Endodermal cell (in vitro differentiated cells): ENCODE data around the gene PUS7. TPM values are rescaled to one million over a fixed set of nuclear protein-coding genes. Genes with fewer than 3 reads are reported as not detected.
"Not testable (repeated sequence)": the region's sequence is repeated elsewhere in the genome, so short reads cannot be mapped to it uniquely, and the experiment has no call there.

ENCODE experiments used
- DNase-seq: peaks from one replicate; pipeline ENCODE4 v3.0.0-alpha.2; 2017
- H3K27ac ChIP-seq: 2 replicates; pipeline ENCODE4 v1.5.1; 2013; ENCODE audit warnings: mild to moderate bottlenecking, low read depth, low read length, moderate library complexity
- H3K27me3 ChIP-seq: 2 replicates; pipeline ENCODE4 v1.6.1; 2013; ENCODE audit warnings: mild to moderate bottlenecking, low read length, moderate library complexity; ENCODE audit not compliant: insufficient read depth, control insufficient read depth, poor library complexity, severe bottlenecking
- H3K36me3 ChIP-seq: 2 replicates; pipeline ENCODE4 v1.7.0; 2013; ENCODE audit warnings: mild to moderate bottlenecking, low read length, moderate library complexity; ENCODE audit not compliant: control insufficient read depth, insufficient read depth
- H3K4me1 ChIP-seq: one replicate; pipeline ENCODE4 v1.7.0; 2013; ENCODE audit warnings: low read length; ENCODE audit not compliant: control insufficient read depth, insufficient read depth
- H3K4me3 ChIP-seq: 2 replicates; pipeline ENCODE4 v1.5.1; 2013; ENCODE audit warnings: mild to moderate bottlenecking, low read length, moderate library complexity
- H3K9ac ChIP-seq: 2 replicates; pipeline ENCODE4 v1.6.1; 2013; ENCODE audit warnings: mild to moderate bottlenecking, low read length, moderate library complexity; ENCODE audit not compliant: poor library complexity, severe bottlenecking; ENCODE audit errors: extremely low read depth
- H3K9me3 ChIP-seq: 2 replicates; pipeline ENCODE4 v1.6.1; 2013; ENCODE audit warnings: mild to moderate bottlenecking, low read length, moderate library complexity; ENCODE audit not compliant: control insufficient read depth
- H3K27ac Mint-ChIP-seq: 2 replicates; pipeline ENCODE4 v1.8.0; 2020; ENCODE audit warnings: mixed read lengths
- H3K27me3 Mint-ChIP-seq: 2 replicates; pipeline ENCODE4 v1.8.0; 2021; ENCODE audit warnings: mild to moderate bottlenecking, mixed read lengths; ENCODE audit not compliant: insufficient read depth
- H3K36me3 Mint-ChIP-seq: 2 replicates; pipeline ENCODE4 v1.8.0; 2020; ENCODE audit warnings: low read depth, mixed read lengths
- H3K4me1 Mint-ChIP-seq: 2 replicates; pipeline ENCODE4 v1.8.0; 2020; ENCODE audit warnings: mixed read lengths
- H3K4me3 Mint-ChIP-seq: 2 replicates; pipeline ENCODE4 v1.8.0; 2020; ENCODE audit warnings: mild to moderate bottlenecking, moderate library complexity, mixed read lengths
- H3K9me3 Mint-ChIP-seq: 2 replicates; pipeline ENCODE4 v1.8.0; 2020; ENCODE audit warnings: mild to moderate bottlenecking, mixed read lengths
- WGBS, 2 experiments: methylation state at CpG; one replicate each; pipeline versions ENCODE4 v1.1.5 to v1.1.7; 2013; ENCODE audit warnings: missing lambda C conversion rate in 2 of 2, mixed read lengths in 1 of 2; ENCODE audit not compliant: insufficient coverage in 1 of 2, insufficient read length in 1 of 2; 5-methylcytosine and 5-hydroxymethylcytosine counted together
- total RNA-seq, 2 donors: library from RNA; stranded (reverse); fragmentation: NEBNext Ultra II Directional in 1 of 2; extraction: Animal tissue kit (Norgen Biotek cat#: 25700) in 1 of 2; gene quantifications; 2 replicates in 1 of 2; 3 replicates in 1 of 2; pipeline ENCODE4 v1.2.1, GENCODE V29; 2021
- TF ChIP-seq, protein P1 (sequence below): fragments of 200-600 bp; sonication (generic); conservative IDR thresholded peaks from 2 replicates; pipeline ENCODE4 v1.5.0; 2021; ENCODE audit warnings: antibody characterized with exemption, mild to moderate bottlenecking

PUS7 gene
- total RNA-seq, 2 donors from 2014 or later = 30.0 to 38.7 TPM

DNA sequence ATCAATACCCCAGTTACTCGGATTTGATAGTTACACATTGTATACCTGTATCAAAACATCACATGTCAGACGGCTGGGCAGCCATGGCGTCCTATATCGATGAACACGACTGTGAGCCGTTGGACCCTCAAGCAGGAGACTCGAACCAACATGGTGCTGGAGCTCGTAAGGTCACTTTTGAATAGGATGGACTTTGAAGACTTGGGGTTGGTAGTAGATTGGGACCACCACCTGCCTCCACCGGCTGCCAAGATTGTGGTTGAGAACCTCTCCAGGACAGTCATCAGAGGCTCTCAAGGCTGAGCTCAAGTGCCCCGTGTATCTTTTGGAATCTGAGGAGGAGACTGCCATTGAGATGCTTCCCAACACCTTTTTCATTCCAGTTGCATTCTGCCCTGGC is 8.1 kb upstream of the PUS7 start:
- WGBS, 2 experiments = 95 to 96% methylated on average over 5 to 10 of the region's 10 CpGs
- no peaks in the 10 kb centered on the region for H3K4me1 ChIP-seq
- Mint-ChIP-seq H3K4me3 (no peak overlapping the region), H3K36me3 (no peaks in the 10 kb centered on the region), H3K9me3 (peaks cover 4% of the 10 kb centered on the region), H3K4me1 (peaks cover 13% of the 10 kb centered on the region), H3K27ac (no peak overlapping the region), H3K27me3 (no peaks in the 10 kb centered on the region)
- peaks cover 5% of the 10 kb centered on the region for H3K36me3 ChIP-seq
- DNase-seq = no peak
- no peak overlapping the region for H3K4me3 ChIP-seq
- TF ChIP-seq, protein P1, sequence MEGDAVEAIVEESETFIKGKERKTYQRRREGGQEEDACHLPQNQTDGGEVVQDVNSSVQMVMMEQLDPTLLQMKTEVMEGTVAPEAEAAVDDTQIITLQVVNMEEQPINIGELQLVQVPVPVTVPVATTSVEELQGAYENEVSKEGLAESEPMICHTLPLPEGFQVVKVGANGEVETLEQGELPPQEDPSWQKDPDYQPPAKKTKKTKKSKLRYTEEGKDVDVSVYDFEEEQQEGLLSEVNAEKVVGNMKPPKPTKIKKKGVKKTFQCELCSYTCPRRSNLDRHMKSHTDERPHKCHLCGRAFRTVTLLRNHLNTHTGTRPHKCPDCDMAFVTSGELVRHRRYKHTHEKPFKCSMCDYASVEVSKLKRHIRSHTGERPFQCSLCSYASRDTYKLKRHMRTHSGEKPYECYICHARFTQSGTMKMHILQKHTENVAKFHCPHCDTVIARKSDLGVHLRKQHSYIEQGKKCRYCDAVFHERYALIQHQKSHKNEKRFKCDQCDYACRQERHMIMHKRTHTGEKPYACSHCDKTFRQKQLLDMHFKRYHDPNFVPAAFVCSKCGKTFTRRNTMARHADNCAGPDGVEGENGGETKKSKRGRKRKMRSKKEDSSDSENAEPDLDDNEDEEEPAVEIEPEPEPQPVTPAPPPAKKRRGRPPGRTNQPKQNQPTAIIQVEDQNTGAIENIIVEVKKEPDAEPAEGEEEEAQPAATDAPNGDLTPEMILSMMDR = no peak
- H3K27me3 ChIP-seq = no peaks in the 10 kb centered on the region
- peaks cover 3% of the 10 kb centered on the region for H3K9me3 ChIP-seq
- H3K27ac ChIP-seq = no peak overlapping the region
- H3K9ac ChIP-seq = no peak overlapping the region

DNA sequence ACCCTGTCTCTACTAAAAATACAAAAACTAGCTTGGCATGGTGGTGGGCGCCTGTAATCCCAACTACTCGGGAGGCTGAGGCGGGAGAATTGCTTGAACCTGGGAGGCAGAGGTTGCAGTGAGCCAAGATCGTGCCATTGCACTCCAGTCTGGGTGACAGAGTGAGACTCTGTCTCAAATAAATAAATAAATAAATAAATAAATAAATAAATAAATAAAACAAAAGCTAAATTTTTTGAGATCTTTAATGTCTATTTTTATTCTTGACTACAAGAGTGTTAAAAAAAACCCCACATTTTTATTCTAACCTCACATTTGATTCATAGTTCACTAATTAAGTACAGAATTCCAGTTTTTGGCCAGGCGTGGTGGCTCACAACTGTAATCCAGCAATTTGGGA is 5.7 kb upstream of the PUS7 start:
- H3K27ac ChIP-seq, H3K4me3 Mint-ChIP-seq, DNase-seq, H3K27me3 ChIP-seq, H3K9ac ChIP-seq, H3K4me1 ChIP-seq, H3K4me3 ChIP-seq, H3K9me3 ChIP-seq, H3K36me3 ChIP-seq, H3K4me1 Mint-ChIP-seq, H3K27me3 Mint-ChIP-seq, H3K9me3 Mint-ChIP-seq, H3K27ac Mint-ChIP-seq, H3K36me3 Mint-ChIP-seq: not testable (repeated sequence)
- WGBS, 2 experiments = 99% methylated on average over 4 of the region's 5 CpGs; no CpG with 5 or more reads in 1 of the 2 experiments

DNA sequence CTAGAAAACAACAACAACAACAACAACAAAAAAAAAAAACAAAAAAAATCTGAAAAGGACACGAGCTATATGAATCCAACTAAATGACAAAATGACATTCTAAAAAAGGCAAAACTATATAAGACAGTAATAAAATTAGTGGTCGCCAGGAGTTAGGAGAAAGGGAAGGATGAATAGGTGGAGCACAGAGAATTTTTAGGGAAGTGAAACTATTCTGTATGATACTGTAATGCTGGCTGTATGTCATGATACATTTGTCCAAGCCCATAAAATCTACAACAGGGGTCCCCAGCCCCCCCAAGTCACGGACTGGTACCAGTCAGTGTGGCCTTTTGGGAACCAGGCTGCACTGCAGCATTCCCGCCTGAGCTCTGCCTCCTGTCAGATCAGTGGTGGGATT is 2.8 kb upstream of the PUS7 start:
- DNase-seq = no peak
- H3K4me3 Mint-ChIP-seq = no peak overlapping the region
- no peak overlapping the region for H3K27ac ChIP-seq
- no peaks in the 10 kb centered on the region for H3K27me3 Mint-ChIP-seq
- no peaks in the 10 kb centered on the region for H3K4me1 ChIP-seq
- H3K4me3 ChIP-seq = no peak overlapping the region
- H3K27me3 ChIP-seq = no peaks in the 10 kb centered on the region
- peaks cover 9% of the 10 kb centered on the region for H3K9me3 Mint-ChIP-seq
- no peak overlapping the region for H3K27ac Mint-ChIP-seq
- TF ChIP-seq, protein P1 = no peak
- 93% methylated on average over 2 to 4 of the region's 4 CpGs for WGBS, 2 experiments
- peaks cover under 1% of the 10 kb centered on the region for H3K36me3 ChIP-seq
- H3K36me3 Mint-ChIP-seq = peaks cover under 1% of the 10 kb centered on the region
- H3K4me1 Mint-ChIP-seq = peaks cover 3% of the 10 kb centered on the region
- H3K9ac ChIP-seq = no peak overlapping the region
- peaks cover 7% of the 10 kb centered on the region for H3K9me3 ChIP-seq

DNA sequence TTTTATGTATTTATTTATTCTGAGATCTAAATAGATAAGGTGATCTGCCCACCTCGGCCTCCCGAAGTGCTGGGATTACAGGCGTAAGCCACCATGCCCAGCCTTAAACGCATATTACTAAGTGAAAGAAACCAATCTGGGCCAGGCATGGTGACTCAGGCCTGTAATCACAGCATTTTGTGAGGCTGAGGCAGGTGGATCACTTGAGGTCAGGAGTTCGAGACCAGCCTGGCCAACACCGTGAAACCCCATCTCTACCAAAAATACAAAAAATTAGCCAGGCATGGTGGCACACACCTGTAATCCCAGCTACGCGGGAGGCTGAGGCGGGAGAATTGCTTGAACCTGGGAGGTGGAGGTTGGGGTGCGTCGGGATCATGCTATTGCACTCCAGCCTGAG is 2.4 kb upstream of the PUS7 start:
- H3K36me3 ChIP-seq, H3K27ac ChIP-seq, H3K4me3 ChIP-seq, H3K9ac ChIP-seq, H3K27ac Mint-ChIP-seq, H3K9me3 Mint-ChIP-seq, H3K4me1 Mint-ChIP-seq, H3K9me3 ChIP-seq, H3K27me3 ChIP-seq, DNase-seq, H3K4me3 Mint-ChIP-seq, H3K27me3 Mint-ChIP-seq, H3K36me3 Mint-ChIP-seq, H3K4me1 ChIP-seq: not testable (repeated sequence)
- 88 to 95% methylated on average over 4 to 10 of the region's 11 CpGs for WGBS, 2 experiments
